AG04450 (cell line): ENCODE data around the gene TRPM1. TPM values are rescaled to one million over a fixed set of nuclear protein-coding genes. Genes with fewer than 3 reads are reported as not detected.

ENCODE experiments used
- CTCF ChIA-PET: fragments of 300-600, 350-600 bp; formaldehyde crosslinking; extraction: SDS; loops from one replicate; lab custom pipeline; 2022; ENCODE audit warnings: antibody characterized with exemption, inconsistent platforms; lab: Charles Lee
- POLR2A ChIA-PET: fragments of 350-600 bp; formaldehyde crosslinking; extraction: SDS; loops from one replicate; lab custom pipeline; 2021; ENCODE audit warnings: antibody characterized with exemption, inconsistent platforms; lab: Yijun Ruan, JAX
- DNase-seq: peaks from one replicate; pipeline ENCODE4 v3.0.0-alpha.2; 2011; ENCODE audit warnings: low read depth, low spot score
- H3K27ac ChIP-seq: one replicate; pipeline ENCODE4 v1.5.1; 2012; ENCODE audit warnings: low read depth, low read length, control low read depth
- H3K27me3 ChIP-seq: one replicate; pipeline ENCODE4 v1.6.0; 2012; ENCODE audit warnings: low read length; ENCODE audit not compliant: control insufficient read depth, insufficient read depth
- H3K4me3 ChIP-seq: 2 replicates; pipeline ENCODE4 v1.5.1; 2011; ENCODE audit warnings: mild to moderate bottlenecking, low read depth, low read length, control low read depth
- H3K9me3 ChIP-seq: 2 replicates; pipeline ENCODE4 v1.5.1; 2012; ENCODE audit warnings: low read length; ENCODE audit not compliant: control insufficient read depth, insufficient read depth
- polyA plus RNA-seq: library from polyadenylated mRNA; depleted of rRNA; stranded (reverse); fragments of >200 nt; gene quantifications from 2 replicates; pipeline ENCODE4 v1.2.3, GENCODE V29; 2011
- TF ChIP-seq, protein P1 (sequence below): IDR thresholded peaks from 2 replicates; pipeline ENCODE4 v1.5.1; 2011; ENCODE audit warnings: low read depth, low read length, control low read depth, inconsistent platforms

Gene TRPM1
- polyA plus RNA-seq, 1 experiment: not detected

DNA sequence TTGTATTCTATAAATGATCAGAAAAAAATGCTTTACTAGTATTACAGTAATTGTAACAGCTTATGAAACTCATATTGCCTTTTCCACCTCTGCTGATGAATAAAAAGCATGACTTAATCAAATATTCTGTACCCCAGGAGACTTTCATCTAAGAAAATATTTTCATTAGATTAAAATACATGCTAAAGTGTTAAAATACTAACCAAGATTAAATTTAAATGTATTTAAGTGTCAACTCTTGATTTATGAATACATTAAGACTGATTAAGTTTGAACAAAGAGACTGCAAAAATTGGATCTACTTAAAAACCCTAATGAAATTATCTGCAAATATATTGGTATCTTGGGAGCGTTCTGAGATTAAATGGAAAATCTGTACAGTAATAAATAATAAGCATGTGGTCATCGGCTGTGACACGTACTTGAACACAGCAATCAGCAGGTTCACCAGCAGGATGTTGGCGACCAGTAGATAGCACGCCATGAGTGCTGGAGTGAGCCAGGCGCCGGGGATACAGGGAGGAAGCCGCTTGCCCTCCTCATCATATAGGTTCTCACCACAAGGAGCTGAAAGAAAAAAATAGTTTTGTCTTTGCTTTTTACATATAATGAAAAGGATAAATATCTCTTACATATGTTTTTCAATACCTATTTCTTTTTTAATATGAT, 73.5 kb downstream of the TRPM1 start:
- no peak overlapping the region for H3K4me3 ChIP-seq
- TF ChIP-seq, protein P1, sequence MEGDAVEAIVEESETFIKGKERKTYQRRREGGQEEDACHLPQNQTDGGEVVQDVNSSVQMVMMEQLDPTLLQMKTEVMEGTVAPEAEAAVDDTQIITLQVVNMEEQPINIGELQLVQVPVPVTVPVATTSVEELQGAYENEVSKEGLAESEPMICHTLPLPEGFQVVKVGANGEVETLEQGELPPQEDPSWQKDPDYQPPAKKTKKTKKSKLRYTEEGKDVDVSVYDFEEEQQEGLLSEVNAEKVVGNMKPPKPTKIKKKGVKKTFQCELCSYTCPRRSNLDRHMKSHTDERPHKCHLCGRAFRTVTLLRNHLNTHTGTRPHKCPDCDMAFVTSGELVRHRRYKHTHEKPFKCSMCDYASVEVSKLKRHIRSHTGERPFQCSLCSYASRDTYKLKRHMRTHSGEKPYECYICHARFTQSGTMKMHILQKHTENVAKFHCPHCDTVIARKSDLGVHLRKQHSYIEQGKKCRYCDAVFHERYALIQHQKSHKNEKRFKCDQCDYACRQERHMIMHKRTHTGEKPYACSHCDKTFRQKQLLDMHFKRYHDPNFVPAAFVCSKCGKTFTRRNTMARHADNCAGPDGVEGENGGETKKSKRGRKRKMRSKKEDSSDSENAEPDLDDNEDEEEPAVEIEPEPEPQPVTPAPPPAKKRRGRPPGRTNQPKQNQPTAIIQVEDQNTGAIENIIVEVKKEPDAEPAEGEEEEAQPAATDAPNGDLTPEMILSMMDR: no peak
- CTCF ChIA-PET: no interaction called here
- DNase-seq: no peak
- H3K27me3 ChIP-seq: no peaks in the 10 kb centered on the region
- no peak overlapping the region for H3K27ac ChIP-seq
- POLR2A ChIA-PET: no interaction called here
- peaks cover 7% of the 10 kb centered on the region; the same call in 1 of the 2 replicates for H3K9me3 ChIP-seq

DNA sequence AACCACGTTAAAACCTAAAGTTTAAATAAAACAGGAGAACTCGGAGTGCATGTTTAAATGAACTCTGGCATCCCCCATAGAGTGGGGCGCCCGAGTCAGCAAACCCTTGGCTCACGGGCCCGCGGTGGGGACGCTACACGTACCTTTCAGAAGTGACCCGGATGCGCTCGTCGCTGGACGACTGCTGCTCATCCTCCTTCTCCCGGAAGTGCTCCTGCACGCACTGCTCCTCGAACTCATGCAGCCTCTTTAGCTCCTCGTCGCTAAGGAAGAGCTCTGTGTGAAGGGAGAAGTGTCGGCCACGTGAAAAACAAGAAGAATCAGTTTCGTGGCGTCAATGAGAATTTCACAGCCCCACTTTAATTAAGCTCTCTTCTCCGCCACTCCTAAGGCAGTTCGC, 75.5 kb downstream of the TRPM1 start:
- Histone ChIP-seq H3K9me3 (peaks cover 7% of the 10 kb centered on the region; the same call in 1 of the 2 replicates), H3K27me3 (no peaks in the 10 kb centered on the region), H3K4me3 (no peak overlapping the region), H3K27ac (no peak overlapping the region)
- no peak for DNase-seq
- ChIA-PET CTCF (interaction anchor here (1.5 kb wide), 1 partner anchor 20 kb away, joined by 3 read pairs; no protein-coding TSS in a partner anchor), POLR2A (no interaction called here)
- TF ChIP-seq, protein P1: no peak

DNA sequence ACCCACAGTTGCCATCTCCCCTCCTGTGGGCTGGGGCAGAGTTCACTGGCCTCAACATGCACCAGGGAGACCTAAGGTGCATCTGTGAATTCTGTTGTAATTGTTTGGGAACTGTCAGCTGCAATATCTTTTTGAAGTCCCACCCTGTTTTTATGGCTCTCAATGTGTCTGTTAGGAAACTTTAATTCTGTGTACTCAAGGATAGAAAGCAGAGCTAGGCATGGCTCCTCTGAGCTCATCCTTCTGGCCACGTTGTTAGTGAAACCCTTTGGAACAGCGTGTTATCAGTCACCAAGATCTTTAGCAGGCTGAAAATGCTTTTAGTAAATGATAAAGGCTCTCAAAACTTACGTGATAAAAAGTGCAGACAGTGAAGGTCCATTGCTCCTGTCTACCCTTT, 76.5 kb downstream of the TRPM1 start:
- H3K9me3 ChIP-seq: peaks cover 7% of the 10 kb centered on the region; the same call in 1 of the 2 replicates
- peak overlapping the region; percentile 77 for H3K27ac ChIP-seq
- CTCF ChIA-PET: interaction anchor here (1.4 to 1.6 kb wide), 3 partner anchors 19 to 104 kb away, joined by 3 to 5 read pairs (median 3); no protein-coding TSS in a partner anchor
- DNase-seq: no peak
- H3K27me3 ChIP-seq: no peaks in the 10 kb centered on the region
- POLR2A ChIA-PET: interaction anchor here (1.0 kb wide), 1 partner anchor 8 kb away, joined by 5 read pairs; no protein-coding TSS in a partner anchor
- H3K4me3 ChIP-seq: no peak overlapping the region
- TF ChIP-seq, protein P1: no peak

GRCh38 chr15:31024330-31024729, 77.2 kb downstream of the TRPM1 start:
- CTCF ChIA-PET: interaction anchor here (1.4 to 1.6 kb wide), 2 partner anchors 39 to 105 kb away, joined by 3 to 5 read pairs; no protein-coding TSS in a partner anchor
- Histone ChIP-seq H3K27me3 (no peaks in the 10 kb centered on the region), H3K9me3 (peaks cover 7% of the 10 kb centered on the region; the same call in 1 of the 2 replicates), H3K27ac (peak overlapping the region; percentile 82), H3K4me3 (no peak overlapping the region)
- POLR2A ChIA-PET: interaction anchor here (0.6 to 1.0 kb wide), 2 partner anchors 9 to 16 kb away, joined by 4 to 5 read pairs; no protein-coding TSS in a partner anchor
- TF ChIP-seq, protein P1: no peak
- peak; percentile 92 for DNase-seq

DNA sequence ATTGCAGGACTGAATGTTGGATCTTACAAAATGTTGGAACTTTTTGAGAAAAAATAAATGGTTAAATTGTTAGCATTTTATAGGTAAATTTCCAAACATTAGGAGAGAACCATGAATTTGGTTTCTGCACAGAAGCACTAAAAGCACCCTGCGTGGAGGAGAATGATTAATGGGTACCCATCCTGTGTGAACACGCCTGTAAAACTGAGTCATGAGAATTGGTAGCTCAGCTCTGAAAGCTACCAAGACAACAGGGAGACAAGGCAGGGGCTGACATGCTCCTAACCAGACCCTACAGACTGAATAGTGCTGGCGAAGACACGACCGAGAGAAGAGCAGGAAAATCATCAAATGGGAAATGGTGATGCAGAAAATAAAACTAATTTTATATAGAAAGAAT, 77.7 kb downstream of the TRPM1 start:
- POLR2A ChIA-PET: interaction anchor here (0.6 to 1.0 kb wide), 2 partner anchors 9 to 16 kb away, joined by 4 to 5 read pairs; no protein-coding TSS in a partner anchor
- no peak overlapping the region for H3K4me3 ChIP-seq
- CTCF ChIA-PET: interaction anchor here (0.6 to 1.6 kb wide), 3 partner anchors 39 to 105 kb away, joined by 3 to 5 read pairs (median 4); no protein-coding TSS in a partner anchor
- H3K9me3 ChIP-seq: peaks cover 7% of the 10 kb centered on the region; the same call in 1 of the 2 replicates
- no peak for DNase-seq
- TF ChIP-seq, protein P1: no peak
- H3K27ac ChIP-seq: peak overlapping the region; percentile 82
- no peaks in the 10 kb centered on the region for H3K27me3 ChIP-seq
